ENCODE measurements around the gene GALNT6.
A peak's percentile ranks its signal among the peaks of the same experiment; 100 is the strongest.

GALNT6 gene

GRCh38 chr12:51357374-51358047 is 33.7 kb downstream of the GALNT6 start:
- no peak for TF ChIP-seq CTCF (IDR thresholded peaks at IDR 0.05; ENCODE audit: low read depth, low read length)
- H3K4me3 ChIP-seq (ENCODE audit: low read depth, low read length), result no peak overlapping the region

- TF ChIP-seq CTCF (IDR thresholded peaks at IDR 0.05; ENCODE audit: low read depth, low read length), result peak; percentile 68
- H3K4me3 ChIP-seq (ENCODE audit: low read depth, low read length), result no peak overlapping the region
Measured at GRCh38 chr12:51351913-51352532, 39.2 kb downstream of the GALNT6 start.

GRCh38 chr12:51349026-51349425 is 42.2 kb downstream of the GALNT6 start:
- TF ChIP-seq CTCF (IDR thresholded peaks at IDR 0.05; ENCODE audit: low read depth, low read length), result no peak
- no peak overlapping the region for H3K4me3 ChIP-seq (ENCODE audit: low read depth, low read length)

GRCh38 chr12:51348116-51348515 is 43.1 kb downstream of the GALNT6 start:
- H3K4me3 ChIP-seq (ENCODE audit: low read depth, low read length), result no peak overlapping the region
- TF ChIP-seq CTCF (IDR thresholded peaks at IDR 0.05; ENCODE audit: low read depth, low read length), result no peak

GRCh38 chr12:51346581-51346980 is 44.6 kb downstream of the GALNT6 start, which contains the start of gene CELA1:
Gene CELA1, minus strand, starts transcription at chr12:51346679. Its CDS starts 41 bp downstream, at chr12:51346638.
- TF ChIP-seq CTCF (IDR thresholded peaks at IDR 0.05; ENCODE audit: low read depth, low read length), result no peak
- H3K4me3 ChIP-seq (ENCODE audit: low read depth, low read length), result no peak within 1 kb of the TSS

- no peak for TF ChIP-seq CTCF (IDR thresholded peaks at IDR 0.05; ENCODE audit: low read depth, low read length)
- H3K4me3 ChIP-seq (ENCODE audit: low read depth, low read length), result no peak overlapping the region
Measured at GRCh38 chr12:51345681-51346080, 45.5 kb downstream of the GALNT6 start.

- no peak for TF ChIP-seq CTCF (IDR thresholded peaks at IDR 0.05; ENCODE audit: low read depth, low read length)
- no peak overlapping the region for H3K4me3 ChIP-seq (ENCODE audit: low read depth, low read length)
Measured at GRCh38 chr12:51343201-51343600, 48.0 kb downstream of the GALNT6 start.
